HEK293T (cell line): ENCODE data around the gene DYRK1B.

ENCODE experiments used
- ARNT ChIP-seq: fragments of 450-650 bp; IDR thresholded peaks from 2 replicates; pipeline ENCODE4 v1.6.1; 2017; ENCODE audit warnings: mild to moderate bottlenecking
- BHLHE40 ChIP-seq: fragments of 450-650 bp; IDR thresholded peaks from 2 replicates; pipeline ENCODE4 v1.6.1; 2016; ENCODE audit warnings: mild to moderate bottlenecking, moderate library complexity, borderline replicate concordance
- CTBP1 ChIP-seq: fragments of 450-650 bp; IDR thresholded peaks from 2 replicates; pipeline ENCODE4 v1.6.1; 2016; ENCODE audit warnings: borderline replicate concordance
- ELF4 ChIP-seq: fragments of 450-650 bp; IDR thresholded peaks from 2 replicates; pipeline ENCODE4 v1.6.1; 2017; ENCODE audit warnings: antibody characterized with exemption
- FOXA1 ChIP-seq: fragments of 450-650 bp; IDR thresholded peaks from 2 replicates; pipeline ENCODE4 v1.6.1; 2016; ENCODE audit warnings: mild to moderate bottlenecking
- FOXK2 ChIP-seq: fragments of 450-650 bp; IDR thresholded peaks from 2 replicates; pipeline ENCODE4 v1.6.1; 2016; ENCODE audit warnings: mild to moderate bottlenecking
- FOXM1 ChIP-seq: fragments of 450-650 bp; IDR thresholded peaks from 2 replicates; pipeline ENCODE4 v1.6.1; 2017; ENCODE audit warnings: mild to moderate bottlenecking, borderline replicate concordance
- HDGF ChIP-seq: fragments of 450-650 bp; IDR thresholded peaks from 2 replicates; pipeline ENCODE4 v1.6.1; 2017; ENCODE audit warnings: antibody characterized with exemption, borderline replicate concordance
- SP1 ChIP-seq: fragments of 450-650 bp; IDR thresholded peaks from 2 replicates; pipeline ENCODE4 v1.6.1; 2017
- SUZ12 ChIP-seq: fragments of 450-650 bp; IDR thresholded peaks from 2 replicates; pipeline ENCODE4 v1.6.1; 2016; ENCODE audit warnings: mild to moderate bottlenecking
- TARDBP ChIP-seq: fragments of 450-650 bp; IDR thresholded peaks from 2 replicates; pipeline ENCODE4 v1.6.1; 2016
- ZNF384 ChIP-seq: fragments of 450-650 bp; IDR thresholded peaks from 2 replicates; pipeline ENCODE4 v1.6.1; 2016
- TF ChIP-seq, protein P1 (sequence below): fragments of 450-650 bp; IDR thresholded peaks from 2 replicates; pipeline ENCODE4 v1.6.1; 2016

GRCh38 chr19:39833160-39833463 is 850 bp downstream of the DYRK1B start:
- TF ChIP-seq FOXM1 (no peak), SUZ12 (no peak), FOXK2 (no peak), SP1 (no peak), ARNT (no peak), FOXA1 (no peak), BHLHE40 (no peak), HDGF (no peak), CTBP1 (no peak), ZNF384 (no peak), ELF4 (no peak), TARDBP (no peak)
- TF ChIP-seq, protein P1, sequence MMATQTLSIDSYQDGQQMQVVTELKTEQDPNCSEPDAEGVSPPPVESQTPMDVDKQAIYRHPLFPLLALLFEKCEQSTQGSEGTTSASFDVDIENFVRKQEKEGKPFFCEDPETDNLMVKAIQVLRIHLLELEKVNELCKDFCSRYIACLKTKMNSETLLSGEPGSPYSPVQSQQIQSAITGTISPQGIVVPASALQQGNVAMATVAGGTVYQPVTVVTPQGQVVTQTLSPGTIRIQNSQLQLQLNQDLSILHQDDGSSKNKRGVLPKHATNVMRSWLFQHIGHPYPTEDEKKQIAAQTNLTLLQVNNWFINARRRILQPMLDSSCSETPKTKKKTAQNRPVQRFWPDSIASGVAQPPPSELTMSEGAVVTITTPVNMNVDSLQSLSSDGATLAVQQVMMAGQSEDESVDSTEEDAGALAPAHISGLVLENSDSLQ, result no peak
